BJ (cell line): Measurements from ENCODE around the gene YPEL5. TPM values are rescaled to one million over a fixed set of nuclear protein-coding genes. Genes with fewer than 3 reads are reported as not detected.
"Not testable (repeated sequence)": the region's sequence is repeated elsewhere in the genome, so short reads cannot be mapped to it uniquely, and the experiment has no call there.

Experiments used
- CTCF ChIA-PET: fragments of 350-600 bp; formaldehyde crosslinking; extraction: SDS; loops from one replicate; lab custom pipeline; 2021; ENCODE audit warnings: antibody characterized with exemption, inconsistent platforms; lab: Yijun Ruan, JAX
- POLR2A ChIA-PET: fragments of 300-600 bp; sonication (Branson Sonifier 250); formaldehyde crosslinking; extraction: SDS; loops from one replicate; lab custom pipeline; 2021; ENCODE audit warnings: antibody characterized with exemption; lab: Charles Lee
- DNase-seq: peaks from one replicate; pipeline ENCODE4 v3.0.0-alpha.2; 2011; ENCODE audit warnings: low read depth
- H3K27me3 ChIP-seq: 2 replicates; pipeline ENCODE4 v1.6.0; 2011; ENCODE audit warnings: low read length; ENCODE audit not compliant: control insufficient read depth, insufficient read depth
- H3K36me3 ChIP-seq: 2 replicates; pipeline ENCODE4 v1.5.1; 2011; ENCODE audit warnings: low read length; ENCODE audit not compliant: control insufficient read depth, insufficient read depth
- H3K4me3 ChIP-seq: 2 replicates; pipeline ENCODE4 v1.5.1; 2011; ENCODE audit warnings: low read depth, mild to moderate bottlenecking, control low read depth, low read length
- CTCF ChIP-seq: IDR thresholded peaks from 2 replicates; pipeline ENCODE4 v1.5.1; 2011; ENCODE audit warnings: low read depth, mild to moderate bottlenecking, control low read depth, inconsistent platforms, low read length, moderate library complexity; ENCODE audit not compliant: insufficient read depth
- polyA plus RNA-seq: library from polyadenylated mRNA; depleted of rRNA; stranded (reverse); fragments of >200 nt; gene quantifications from 2 replicates; pipeline ENCODE4 v1.2.3, GENCODE V29; 2011

Gene YPEL5
- polyA plus RNA-seq, 1 experiment, result 141 TPM

DNA sequence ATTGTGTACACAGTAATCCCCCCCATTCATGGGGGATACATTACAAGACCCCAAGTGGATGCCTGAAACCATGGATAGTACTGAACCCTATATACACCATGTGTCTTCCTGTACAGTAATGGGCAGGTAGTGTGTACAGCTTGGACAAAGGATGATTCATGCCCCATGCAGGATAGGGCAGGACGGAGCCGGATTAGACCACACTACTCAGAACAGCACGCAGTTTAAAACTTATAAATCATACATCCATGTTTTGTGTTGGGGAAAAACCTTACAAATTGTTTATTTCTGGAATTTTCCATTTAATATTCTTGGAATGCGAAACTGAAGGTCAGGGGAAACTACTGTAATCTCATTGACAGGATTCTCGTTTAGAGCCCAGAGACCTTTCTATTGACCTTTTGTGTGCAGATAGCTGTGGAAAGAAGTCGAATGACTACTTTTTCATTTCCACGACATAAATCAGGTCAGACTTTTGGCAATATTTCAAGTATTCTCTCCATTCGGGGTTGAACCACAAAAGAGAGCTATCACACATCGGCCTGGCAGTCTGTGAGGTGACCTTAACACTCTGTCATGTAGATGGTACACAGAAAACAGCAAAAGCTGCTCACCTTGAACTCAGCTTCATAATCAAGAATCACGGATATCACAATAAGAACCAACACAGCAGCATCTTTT, 9.9 kb upstream of the YPEL5 start:
- TF ChIP-seq CTCF, result no peak
- DNase-seq, result no peak
- peaks cover 17% of the 10 kb centered on the region for H3K27me3 ChIP-seq
- ChIA-PET POLR2A (no interaction called here), CTCF (no interaction called here)
- no peaks in the 10 kb centered on the region for H3K36me3 ChIP-seq
- no peak overlapping the region for H3K4me3 ChIP-seq

- Histone ChIP-seq H3K36me3 (no peaks in the 10 kb centered on the region), H3K4me3 (no peak overlapping the region), H3K27me3 (peaks cover 18% of the 10 kb centered on the region)
- ChIA-PET POLR2A (no interaction called here), CTCF (interaction anchor here (1.1 kb wide), 1 partner anchor 9 kb away, joined by 3 read pairs; no protein-coding TSS in a partner anchor)
- DNase-seq, result no peak
- TF ChIP-seq CTCF, result no peak
Measured at GRCh38 chr2:30139131-30139870, 7.5 kb upstream of the YPEL5 start.

DNA sequence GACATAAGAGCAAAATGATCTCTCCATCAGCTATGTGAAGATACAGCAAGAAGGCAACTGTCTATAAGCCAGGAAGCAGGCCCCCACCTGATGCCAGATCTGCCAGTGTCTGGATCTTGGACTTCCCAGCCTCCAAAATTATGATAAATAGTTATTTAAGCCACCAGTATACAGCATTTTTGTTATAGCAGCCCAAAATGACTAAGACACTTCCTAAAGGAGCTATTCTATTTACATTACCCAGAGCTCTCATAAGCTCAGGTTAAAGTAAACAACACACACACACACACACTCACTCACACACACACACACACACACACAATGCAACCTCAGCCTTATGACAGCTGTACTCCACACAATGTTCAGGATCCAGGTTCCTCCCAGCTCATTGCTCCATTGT, 5.7 kb upstream of the YPEL5 start:
- Histone ChIP-seq H3K36me3 (no peaks in the 10 kb centered on the region), H3K4me3 (no peak overlapping the region), H3K27me3 (peaks cover 11% of the 10 kb centered on the region)
- POLR2A ChIA-PET, result no interaction called here
- CTCF ChIA-PET, result interaction anchor here (0.5 kb wide), 1 partner anchor 293 kb away, joined by 3 read pairs; no protein-coding TSS in a partner anchor
- no peak for TF ChIP-seq CTCF
- no peak for DNase-seq

- TF ChIP-seq CTCF, result no peak
- Histone ChIP-seq H3K27me3 (peaks cover 5% of the 10 kb centered on the region), H3K4me3 (no peak overlapping the region), H3K36me3 (no peaks in the 10 kb centered on the region)
- CTCF ChIA-PET, result no interaction called here
- no peak for DNase-seq
- POLR2A ChIA-PET, result no interaction called here
Measured at GRCh38 chr2:30144260-30144659, 2.5 kb upstream of the YPEL5 start.

DNA sequence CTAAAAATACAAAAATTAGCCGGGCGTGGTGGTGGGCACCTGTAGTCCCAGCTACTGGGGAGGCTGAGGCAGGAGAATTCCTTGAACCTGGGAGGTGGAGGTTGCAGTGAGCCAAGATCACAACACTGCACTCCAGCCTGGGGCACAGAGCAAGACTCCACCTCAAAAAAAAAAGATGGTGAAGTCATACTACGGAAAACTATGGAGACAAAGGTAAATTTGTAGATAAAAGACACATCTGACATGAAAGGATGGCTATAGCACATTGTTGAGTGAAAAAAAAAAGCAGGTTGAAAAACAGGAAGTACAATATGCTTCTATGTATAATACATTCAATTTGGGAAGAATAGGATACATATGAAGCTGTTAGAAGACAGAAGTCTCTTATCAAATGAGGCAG, 1.9 kb upstream of the YPEL5 start:
- DNase-seq, POLR2A ChIA-PET, H3K4me3 ChIP-seq, CTCF ChIA-PET, H3K36me3 ChIP-seq, H3K27me3 ChIP-seq: not testable (repeated sequence)
